HG02870 (cell line): Measurements from ENCODE around the gene HPS3.
A peak's percentile ranks its signal among the peaks of the same experiment; 100 is the strongest.
"Not testable (repeated sequence)": the region's sequence is repeated elsewhere in the genome, so short reads cannot be mapped to it uniquely, and the experiment has no call there.

Source experiments
- ATAC-seq: cut with Tn5 transposase; IDR thresholded peaks from one replicate; pipeline ENCODE4 v1.9.1; 2021; ENCODE audit warnings: mild to moderate bottlenecking, moderate library complexity; ENCODE audit not compliant: unreplicated experiment

The HPS3 gene

GRCh38 chr3:149129326-149130205, at the start of gene HPS3:
HPS3 (plus strand) TSS chr3:149129638; CDS start chr3:149129724, 86 bp downstream.
- peak; percentile 92 for ATAC-seq

- ATAC-seq = no peak
Measured at GRCh38 chr3:149080011-149080698, 49.3 kb upstream of the HPS3 start.

GRCh38 chr3:149080699-149081091, 48.7 kb upstream of the HPS3 start:
- ATAC-seq = no peak

GRCh38 chr3:149081772-149082171, 47.7 kb upstream of the HPS3 start:
- no peak for ATAC-seq

- ATAC-seq = peak; percentile 28
Measured at GRCh38 chr3:149085828-149086231, 43.6 kb upstream of the HPS3 start.

- ATAC-seq = peak; percentile 98
Measured at GRCh38 chr3:149086232-149086988, 43.0 kb upstream of the HPS3 start, which contains the start of gene HLTF. HLTF (minus strand) TSS chr3:149086533; CDS start chr3:149086336, 197 bp downstream.

- ATAC-seq = no peak
Measured at GRCh38 chr3:149087208-149087607, 42.2 kb upstream of the HPS3 start.

GRCh38 chr3:149089395-149089794, 40.0 kb upstream of the HPS3 start:
- no peak for ATAC-seq

- ATAC-seq = no peak
Measured at GRCh38 chr3:149090461-149090860, 39.0 kb upstream of the HPS3 start.

- peak; percentile 30 for ATAC-seq
Measured at GRCh38 chr3:149090907-149091306, 38.5 kb upstream of the HPS3 start.

GRCh38 chr3:149091983-149092382, 37.5 kb upstream of the HPS3 start:
- no peak for ATAC-seq

GRCh38 chr3:149095487-149095886, 34.0 kb upstream of the HPS3 start:
- ATAC-seq = peak; percentile 88

GRCh38 chr3:149097987-149098386, 31.5 kb upstream of the HPS3 start:
- not testable (repeated sequence) for ATAC-seq

GRCh38 chr3:149101154-149101553, 28.3 kb upstream of the HPS3 start:
- ATAC-seq = no peak

- ATAC-seq = no peak
Measured at GRCh38 chr3:149101641-149102040, 27.8 kb upstream of the HPS3 start.

- ATAC-seq = no peak
Measured at GRCh38 chr3:149104484-149104883, 25.0 kb upstream of the HPS3 start.

GRCh38 chr3:149114458-149114857, 15.0 kb upstream of the HPS3 start:
- ATAC-seq = no peak

- no peak for ATAC-seq
Measured at GRCh38 chr3:149115114-149115513, 14.3 kb upstream of the HPS3 start.

- ATAC-seq = no peak
Measured at GRCh38 chr3:149118724-149119123, 10.7 kb upstream of the HPS3 start.

GRCh38 chr3:149119466-149119865, 10.0 kb upstream of the HPS3 start:
- ATAC-seq = no peak
